NCI-H2107 (cell line): ENCODE data around the gene NUDCD3.

ENCODE experiments used
- DNase-seq: peaks from one replicate; lab custom pipeline; 2025; lab: John Stamatoyannopoulos, UW

NUDCD3 gene

GRCh38 chr7:44353668-44354067, 136.8 kb downstream of the NUDCD3 start:
- DNase-seq, result no peak

- DNase-seq, result no peak
Measured at GRCh38 chr7:44348851-44349781, 141.3 kb downstream of the NUDCD3 start.

- no peak for DNase-seq
Measured at GRCh38 chr7:44348300-44348699, 142.2 kb downstream of the NUDCD3 start.

- DNase-seq, result no peak
Measured at GRCh38 chr7:44347546-44348114, 142.8 kb downstream of the NUDCD3 start.

- no peak for DNase-seq
Measured at GRCh38 chr7:44346063-44346462, 144.4 kb downstream of the NUDCD3 start.

GRCh38 chr7:44341401-44341800, 149.1 kb downstream of the NUDCD3 start:
- DNase-seq, result no peak

- no peak for DNase-seq
Measured at GRCh38 chr7:44338600-44338999, 151.9 kb downstream of the NUDCD3 start.

- no peak for DNase-seq
Measured at GRCh38 chr7:44336491-44336890, 154.0 kb downstream of the NUDCD3 start.

GRCh38 chr7:44335184-44335583, 155.3 kb downstream of the NUDCD3 start:
- no peak for DNase-seq

- DNase-seq, result no peak
Measured at GRCh38 chr7:44334734-44335097, 155.7 kb downstream of the NUDCD3 start.

- no peak for DNase-seq
Measured at GRCh38 chr7:44333911-44334733, 156.3 kb downstream of the NUDCD3 start.

GRCh38 chr7:44331682-44332081, 158.8 kb downstream of the NUDCD3 start:
- no peak for DNase-seq

- no peak for DNase-seq
Measured at GRCh38 chr7:44330331-44330730, 160.1 kb downstream of the NUDCD3 start.

- no peak for DNase-seq
Measured at GRCh38 chr7:44329888-44330287, 160.6 kb downstream of the NUDCD3 start.
